GM12878 (cell line): ENCODE results near the gene PLSCR3. TPM values are rescaled to one million over a fixed set of nuclear protein-coding genes. Genes with fewer than 3 reads are reported as not detected.

Experiments
- BCLAF1 ChIP-seq: fragments of 450-650 bp; IDR thresholded peaks from 2 replicates; pipeline ENCODE4 v1.6.1; 2017; ENCODE audit warnings: antibody characterized with exemption, mild to moderate bottlenecking, moderate library complexity
- BHLHE40 ChIP-seq, 2 experiments: fragments of 450-650 bp in 1 of 2; IDR thresholded peaks; 2 replicates each; pipeline ENCODE4 v1.6.1; 2011 to 2017; ENCODE audit warnings: low read depth in 2 of 2, borderline replicate concordance in 1 of 2, improper control_type of control experiment in 1 of 2, low read length in 1 of 2, mild to moderate bottlenecking in 1 of 2
- CREB1 ChIP-seq: IDR thresholded peaks from 2 replicates; pipeline ENCODE4 v1.6.1; 2012; ENCODE audit warnings: low read depth, mild to moderate bottlenecking, inconsistent platforms
- CREM ChIP-seq: IDR thresholded peaks from 2 replicates; pipeline ENCODE4 v1.6.1; 2014; ENCODE audit warnings: antibody characterized with exemption, low read depth
- EED ChIP-seq: sonication (generic); IDR thresholded peaks from 2 replicates; pipeline ENCODE4 v1.6.1; 2016; ENCODE audit warnings: antibody characterized with exemption, low read depth
- EGR1 ChIP-seq, 2 experiments: IDR thresholded peaks; 1 replicate in 1 of 2; 2 replicates in 1 of 2; pipeline ENCODE4 v1.6.1; 2011 to 2012; ENCODE audit warnings: low read depth in 2 of 2, low read length in 2 of 2, borderline replicate concordance in 1 of 2, mild to moderate bottlenecking in 1 of 2, moderate library complexity in 1 of 2
- FOXM1 ChIP-seq: IDR thresholded peaks from 2 replicates; pipeline ENCODE4 v1.6.1; 2012; ENCODE audit warnings: low read depth, mild to moderate bottlenecking, inconsistent platforms, low read length, moderate library complexity
- HCFC1 ChIP-seq: fragments of 150-350 bp; IDR thresholded peaks from 2 replicates; pipeline ENCODE4 v1.6.1; 2014; ENCODE audit warnings: low read length
- IKZF1 ChIP-seq: fragments of 450-650 bp; conservative IDR thresholded peaks from 2 replicates; pipeline ENCODE4 v1.6.1; 2017; ENCODE audit warnings: antibody characterized with exemption, mild to moderate bottlenecking
- IKZF2 ChIP-seq, 2 experiments: fragments of 450-650 bp; IDR thresholded peaks; 2 replicates each; pipeline ENCODE4 v1.6.1; 2017; ENCODE audit warnings: mild to moderate bottlenecking in 2 of 2, moderate library complexity in 2 of 2
- IRF3 ChIP-seq: fragments of 450-650 bp; IDR thresholded peaks from 2 replicates; pipeline ENCODE4 v1.6.1; 2014; ENCODE audit warnings: mild to moderate bottlenecking
- KLF5 ChIP-seq: fragments of 450-650 bp; IDR thresholded peaks from 2 replicates; pipeline ENCODE4 v1.6.1; 2014; ENCODE audit warnings: mild to moderate bottlenecking; ENCODE audit not compliant: partially characterized antibody
- MXI1 ChIP-seq: fragments of 150-350 bp; IDR thresholded peaks from 2 replicates; pipeline ENCODE4 v1.6.1; 2011; ENCODE audit warnings: low read depth, mild to moderate bottlenecking, inconsistent platforms, low read length, improper control_type of control experiment
- POLR2A ChIP-seq: IDR thresholded peaks from 2 replicates; pipeline ENCODE4 v1.6.1; 2011; ENCODE audit warnings: low read depth, mild to moderate bottlenecking, low read length
- RCOR1 ChIP-seq: conservative IDR thresholded peaks from 2 replicates; pipeline ENCODE4 v1.6.1; 2012; ENCODE audit warnings: low read depth, low read length, improper control_type of control experiment
- SPI1 ChIP-seq: IDR thresholded peaks from 2 replicates; pipeline ENCODE4 v1.6.1; 2011; ENCODE audit warnings: low read depth, mild to moderate bottlenecking, low read length, moderate library complexity, borderline replicate concordance; ENCODE audit not compliant: insufficient read depth
- SREBF2 ChIP-seq: IDR thresholded peaks from 2 replicates; pipeline ENCODE4 v1.6.1; 2012; ENCODE audit warnings: mild to moderate bottlenecking, low read length
- ZBTB11 ChIP-seq: fragments of 450-650 bp; formaldehyde crosslinking; IDR thresholded peaks from 2 replicates; pipeline ENCODE4 v1.5.0; 2022; ENCODE audit warnings: mild to moderate bottlenecking, missing genetic modification characterization
- ZNF207 ChIP-seq: fragments of 450-650 bp; IDR thresholded peaks from 2 replicates; pipeline ENCODE4 v1.6.1; 2014; ENCODE audit warnings: antibody characterized with exemption, mild to moderate bottlenecking, borderline replicate concordance
- ZZZ3 ChIP-seq: IDR thresholded peaks from 2 replicates; pipeline ENCODE4 v1.6.1; 2011; ENCODE audit warnings: low read depth; ENCODE audit not compliant: control insufficient read depth, insufficient read length
- polyA plus RNA-seq, 11 experiments: library from polyadenylated mRNA; depleted of rRNA in 4 of 11; unstranded in 6 of 11; stranded (reverse) in 5 of 11; fragments of >200 nt; fragmentation: Nextera tagmentation in 4 of 11; fragmentation: Illumina TruSeq in 1 of 11; extraction: Ambion mirVana in 4 of 11; extraction: Trizol in 1 of 11; gene quantifications; 1 replicate in 1 of 11; 2 replicates in 10 of 11; pipeline versions ENCODE4 v1.2.1 to v1.2.3, GENCODE V29; 2011 to 2016; ENCODE audit warnings: inconsistent platforms in 2 of 11, missing spikeins in 2 of 11, low read depth in 1 of 11
- total RNA-seq, 4 experiments: library from RNA; depleted of rRNA in 3 of 4; stranded (reverse); fragments of >200 nt in 3 of 4; fragmentation: Illumina TruSeq in 1 of 4; extraction: Trizol in 1 of 4; gene quantifications; 2 replicates each; pipeline versions ENCODE4 v1.2.1 to v1.2.3, GENCODE V29; 2013 to 2021
- TF ChIP-seq, protein P1 (sequence below): fragments of 150-350 bp; IDR thresholded peaks from 2 replicates; pipeline ENCODE4 v1.6.1; 2014; ENCODE audit warnings: mild to moderate bottlenecking, low read depth, low read length

The PLSCR3 gene
- total and polyA plus RNA-seq, 10 of the 15 experiments (the other 5 are each of a cell fraction or from before 2014, with no cell fraction given): 9.9 to 51.4 (median 43.4) TPM

DNA sequence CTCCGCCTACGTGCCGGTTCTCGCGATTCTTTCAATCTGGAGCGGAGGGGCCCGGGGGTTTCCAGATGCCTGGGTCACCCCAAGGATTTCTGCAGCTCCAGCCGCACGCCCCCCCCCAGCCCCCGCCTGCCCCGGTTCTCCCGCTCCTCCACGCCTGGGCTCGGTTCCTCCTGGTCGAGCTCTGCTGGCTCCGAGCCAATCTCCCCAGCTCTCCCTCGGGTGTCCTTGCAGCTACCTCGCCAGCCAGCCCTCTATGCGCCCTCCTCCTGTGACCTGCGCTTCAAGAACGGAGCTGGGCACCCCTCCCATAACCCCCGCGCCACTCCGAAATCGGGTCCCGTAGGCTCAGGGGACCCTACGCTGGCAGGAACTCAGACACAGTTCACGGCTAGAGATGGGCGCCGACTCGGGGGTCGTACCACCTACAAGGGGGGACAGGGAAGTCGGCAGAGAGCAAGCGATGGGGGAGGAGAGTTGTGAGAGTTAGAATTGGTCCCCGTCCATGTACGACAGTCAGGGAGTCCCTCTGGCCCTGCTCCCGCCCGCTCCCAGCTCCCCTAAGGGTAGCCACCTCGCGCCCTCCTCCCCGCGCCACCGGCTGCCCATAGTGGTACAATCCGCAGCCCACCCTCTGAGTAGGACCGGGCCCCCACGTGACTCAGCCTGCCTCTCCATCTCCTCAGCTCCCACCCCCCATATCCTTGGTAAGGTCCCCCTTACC is 45.9 kb upstream of the PLSCR3 start (continued):
- TF ChIP-seq RCOR1 (no peak), BHLHE40 (IDR thresholded peaks at IDR 0.05; ENCODE audit: borderline replicate concordance in 1 of 2, low read depth in 2 of 2, low read length in 1 of 2) (peak; percentile 43 to 87; a peak in 3 of 4 replicates), CREB1 (0 out of 2 replicates have a peak, but pooled peaks have one; percentile 7), FOXM1 (no peak), POLR2A (peak; percentile 54; the same call in 1 of the 2 replicates), HCFC1 (no peak), IRF3 (no peak), SREBF2 (no peak), EED (no peak), KLF5 (peak; percentile 96), CREM (peak; percentile 33), IKZF2 (IDR thresholded peaks at IDR 0.05) (peak in 1 of 2 experiments; percentile 36; a peak in 2 of 4 replicates), MXI1 (peak; percentile 48; the same call in 1 of the 2 replicates), BCLAF1 (peak; percentile 85), ZZZ3 (no peak), EGR1 (IDR thresholded peaks at IDR 0.05; ENCODE audit: borderline replicate concordance in 1 of 2, low read depth in 2 of 2, low read length in 2 of 2) (peak in 1 of 2 experiments; percentile 72; a peak in 2 of 3 replicates), SPI1 (no peak), ZNF207 (no peak), IKZF1 (peak; percentile 15; the same call in 1 of the 2 replicates), ZBTB11 (no peak)
- TF ChIP-seq, protein P1, sequence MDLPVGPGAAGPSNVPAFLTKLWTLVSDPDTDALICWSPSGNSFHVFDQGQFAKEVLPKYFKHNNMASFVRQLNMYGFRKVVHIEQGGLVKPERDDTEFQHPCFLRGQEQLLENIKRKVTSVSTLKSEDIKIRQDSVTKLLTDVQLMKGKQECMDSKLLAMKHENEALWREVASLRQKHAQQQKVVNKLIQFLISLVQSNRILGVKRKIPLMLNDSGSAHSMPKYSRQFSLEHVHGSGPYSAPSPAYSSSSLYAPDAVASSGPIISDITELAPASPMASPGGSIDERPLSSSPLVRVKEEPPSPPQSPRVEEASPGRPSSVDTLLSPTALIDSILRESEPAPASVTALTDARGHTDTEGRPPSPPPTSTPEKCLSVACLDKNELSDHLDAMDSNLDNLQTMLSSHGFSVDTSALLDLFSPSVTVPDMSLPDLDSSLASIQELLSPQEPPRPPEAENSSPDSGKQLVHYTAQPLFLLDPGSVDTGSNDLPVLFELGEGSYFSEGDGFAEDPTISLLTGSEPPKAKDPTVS: no peak
